Measurements from ENCODE around the gene ANXA2R. TPM values are rescaled to one million over a fixed set of nuclear protein-coding genes. Genes with fewer than 3 reads are reported as not detected.

Gene ANXA2R
- total and polyA plus RNA-seq, 9 of the 15 experiments (the other 6 are each of a cell fraction or from before 2014, with no cell fraction given): 2.1 to 4.8 (median 3.4) TPM

- TF ChIP-seq ATF4 (CRISPR knock-in tag; IDR thresholded peaks at IDR 0.05): no peak
- no peak for TF ChIP-seq ARID3B (CRISPR knock-in tag; IDR thresholded peaks at IDR 0.05; ENCODE audit: borderline replicate concordance)
- TF ChIP-seq JUN (IDR thresholded peaks at IDR 0.05; ENCODE audit: borderline replicate concordance, low read depth, low read length): no peak
- peak; percentile 49; the same call in 1 of the 2 replicates for TF ChIP-seq JUN (CRISPR knock-in tag; IDR thresholded peaks at IDR 0.05; ENCODE audit: borderline replicate concordance)
- 0 out of 2 replicates have a peak, but pooled peaks have one; percentile 64 for TF ChIP-seq PATZ1 (CRISPR knock-in tag; IDR thresholded peaks at IDR 0.05; ENCODE audit: borderline replicate concordance)
- no peak for TF ChIP-seq ZC3H11A (IDR thresholded peaks at IDR 0.05; ENCODE audit: low read depth, low read length)
- peak; percentile 35; the same call in 1 of the 2 replicates for TF ChIP-seq ZNF592 (IDR thresholded peaks at IDR 0.05)
- TF ChIP-seq ZNF449 (CRISPR knock-in tag; IDR thresholded peaks at IDR 0.05): no peak
- TF ChIP-seq DLX4 (CRISPR knock-in tag; IDR thresholded peaks at IDR 0.05): no peak
- no peak for TF ChIP-seq ATF7 (IDR thresholded peaks at IDR 0.05)
- TF ChIP-seq ZNF224 (CRISPR knock-in tag; IDR thresholded peaks at IDR 0.05): no peak
- TF ChIP-seq NR3C1 (CRISPR knock-in tag; IDR thresholded peaks at IDR 0.05): no peak
- no peak for TF ChIP-seq WHSC1 (IDR thresholded peaks at IDR 0.05; ENCODE audit: low read length)
- TF ChIP-seq ZNF830 (CRISPR knock-in tag; IDR thresholded peaks at IDR 0.05): no peak
- TF ChIP-seq GATA2 (CRISPR knock-in tag; IDR thresholded peaks at IDR 0.05): no peak
- TF ChIP-seq CCAR2 (IDR thresholded peaks at IDR 0.05; ENCODE audit: low read depth, low read length): no peak
Observed at GRCh38 chr5:43066799-43067741, 27.0 kb upstream of the ANXA2R start (continued).

Data from K562 (cell line).